Measurements from ENCODE around the gene SERINC4.
A peak's percentile ranks its signal among the peaks of the same experiment; 100 is the strongest.

GRCh38 chr15:43826508-43827341 is 26.7 kb upstream of the SERINC4 start, which contains the start of gene WDR76:
- TF ChIP-seq MYBL2 (IDR thresholded peaks at IDR 0.05; ENCODE audit: low read depth) (no peak), MYBL2 (CRISPR knock-in tag; IDR thresholded peaks at IDR 0.05; ENCODE audit: borderline replicate concordance) (no peak), ZNF436 (CRISPR knock-in tag; IDR thresholded peaks at IDR 0.05) (no peak), SRSF7 (optimal IDR thresholded peaks at IDR 0.05; ENCODE audit: low read depth, low read length) (no peak), EZH2 (IDR thresholded peaks at IDR 0.05; ENCODE audit: borderline replicate concordance, low read depth, low read length) (no peak), CHD4 (IDR thresholded peaks at IDR 0.05; ENCODE audit: insufficient read depth, insufficient replicate concordance, low read depth, low read length, poor library complexity, severe bottlenecking) (no peak), CTCF (IDR thresholded peaks at IDR 0.05 in 2 of 3, conservative IDR thresholded peaks at IDR 0.05 in 1 of 3; ENCODE audit: insufficient read depth in 2 of 3, low read depth in 1 of 3, low read length in 3 of 3) (no peak), POLR2A (conservative IDR thresholded peaks at IDR 0.05) (peak; percentile 86), FOXA1 (IDR thresholded peaks at IDR 0.05; ENCODE audit: borderline replicate concordance) (no peak), ZNF398 (CRISPR knock-in tag; IDR thresholded peaks at IDR 0.05) (no peak), ZNF280B (CRISPR knock-in tag; IDR thresholded peaks at IDR 0.05) (no peak), ZBTB33 (CRISPR knock-in tag; IDR thresholded peaks at IDR 0.05) (peak; percentile 34; the same call in 1 of the 2 replicates)
